NB4 (cell line): ENCODE measurements around the gene ARHGEF10L.

Experiments used
- CTCF ChIP-seq: IDR thresholded peaks from one replicate; pipeline ENCODE4 v1.5.1; 2012; ENCODE audit warnings: low read depth, low read length
- MYC ChIP-seq: IDR thresholded peaks from 2 replicates; pipeline ENCODE4 v1.6.1; 2011; ENCODE audit warnings: low read depth, low read length

DNA sequence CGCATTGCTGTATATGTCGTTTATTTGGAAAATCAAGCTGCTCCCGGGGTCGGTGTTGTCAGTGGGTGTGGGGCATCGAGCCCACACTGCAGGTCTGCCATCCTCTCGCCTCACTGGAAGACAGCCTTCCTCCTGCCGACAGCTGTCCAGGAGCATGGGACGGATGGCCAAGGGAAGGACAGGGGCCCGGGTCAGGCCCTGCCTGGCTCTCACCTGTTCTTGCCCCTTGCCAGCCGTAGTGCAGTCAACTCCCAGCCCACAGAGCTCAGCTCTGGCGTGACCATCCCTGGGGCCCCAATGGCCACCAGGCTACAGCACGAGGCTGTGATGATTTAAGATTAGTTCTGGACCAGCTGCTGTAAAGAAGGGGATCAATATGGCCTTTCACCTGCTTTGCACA, 128.7 kb downstream of the ARHGEF10L start:
- TF ChIP-seq CTCF (no peak), MYC (no peak)
